GM12875 (cell line): Measurements from ENCODE around the gene NFRKB.
A peak's percentile ranks its signal among the peaks of the same experiment; 100 is the strongest.

ENCODE experiments used
- H3K4me3 ChIP-seq: one replicate; pipeline ENCODE4 v1.5.1; 2011; ENCODE audit warnings: low read depth, low read length, control low read depth
- CTCF ChIP-seq: IDR thresholded peaks from 2 replicates; pipeline ENCODE4 v1.5.1; 2011; ENCODE audit warnings: low read depth, mild to moderate bottlenecking, control low read depth, inconsistent platforms, low read length, moderate library complexity, borderline replicate concordance; ENCODE audit not compliant: insufficient read depth

Gene NFRKB

GRCh38 chr11:129895126-129896041 is at the start of gene NFRKB:
NFRKB (minus strand) TSS chr11:129895578; CDS start chr11:129892849, 2,729 bp downstream.
- peak within 1 kb of the TSS; percentile 67 for H3K4me3 ChIP-seq
- TF ChIP-seq CTCF = no peak

GRCh38 chr11:129944696-129945095 is 49.3 kb upstream of the NFRKB start:
- H3K4me3 ChIP-seq = no peak overlapping the region
- TF ChIP-seq CTCF = no peak

- no peak overlapping the region for H3K4me3 ChIP-seq
- no peak for TF ChIP-seq CTCF
Observed at GRCh38 chr11:129943036-129943435, 47.7 kb upstream of the NFRKB start.

- H3K4me3 ChIP-seq = no peak overlapping the region
- TF ChIP-seq CTCF = no peak
Observed at GRCh38 chr11:129939510-129939909, 44.1 kb upstream of the NFRKB start.

- TF ChIP-seq CTCF = no peak
- H3K4me3 ChIP-seq = no peak overlapping the region
Observed at GRCh38 chr11:129938764-129939163, 43.4 kb upstream of the NFRKB start.

GRCh38 chr11:129937592-129938238 is 42.3 kb upstream of the NFRKB start:
- no peak for TF ChIP-seq CTCF
- no peak overlapping the region for H3K4me3 ChIP-seq
